Fibroblast of skin of scalp (primary cell): ENCODE results near the gene COL23A1.
"Not testable (repeated sequence)": the region's sequence is repeated elsewhere in the genome, so short reads cannot be mapped to it uniquely, and the experiment has no call there.

Source experiments
- DNase-seq: peaks from one replicate; pipeline ENCODE4 v3.0.0-alpha.2; 2013

Gene COL23A1

DNA sequence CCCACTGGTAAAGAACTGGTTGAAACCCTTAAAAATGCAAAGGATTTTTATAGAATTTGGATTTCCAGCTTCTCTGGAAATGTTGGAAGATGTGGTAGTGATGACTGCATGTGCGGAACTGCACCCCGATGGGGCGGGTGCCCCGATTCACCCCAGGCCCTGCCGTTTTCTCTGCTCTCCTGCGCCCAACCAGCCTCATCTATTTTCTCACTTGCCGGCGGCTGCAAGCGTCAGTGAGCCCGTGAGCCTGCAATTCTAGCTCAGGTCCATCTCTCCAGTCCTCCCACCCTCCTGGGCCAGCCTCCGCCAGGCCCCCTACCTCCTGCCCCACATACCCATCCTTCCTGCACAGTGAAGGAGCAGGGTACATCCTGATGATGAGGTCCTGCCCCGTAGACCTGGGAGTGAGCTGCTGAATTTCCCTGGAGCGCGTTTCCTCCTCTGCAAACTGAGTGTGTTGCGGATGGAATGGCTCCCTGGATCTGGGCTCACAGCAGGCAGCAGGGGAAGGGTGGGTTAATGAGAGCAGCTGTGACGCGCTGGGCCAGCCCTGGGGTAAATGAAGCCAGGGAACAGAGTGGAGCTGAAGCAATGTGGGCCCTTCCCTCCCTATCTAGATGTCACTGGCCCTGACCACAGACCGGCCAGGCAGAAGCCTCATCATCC is 311.7 kb downstream of the COL23A1 start:
- no peak for DNase-seq

DNA sequence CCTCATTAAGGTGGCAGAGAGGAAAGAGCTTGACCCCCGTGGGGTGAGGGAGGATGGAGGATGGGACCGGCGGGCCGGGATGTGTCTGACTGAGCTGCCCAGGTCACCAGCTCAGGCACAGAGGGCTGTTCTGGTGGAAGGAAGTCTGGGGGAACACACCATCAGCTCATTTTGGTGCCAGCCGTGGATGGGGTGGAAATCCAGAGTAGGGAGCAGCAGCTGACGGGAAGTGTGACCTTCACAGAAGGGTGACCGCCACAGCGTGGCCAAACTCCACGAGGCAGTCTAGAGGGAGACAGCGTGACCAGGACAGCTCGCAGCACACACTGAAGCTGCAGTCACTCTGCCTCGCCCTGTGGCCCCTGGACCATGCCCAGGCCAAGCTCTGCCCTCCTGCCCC is 312.3 kb downstream of the COL23A1 start:
- no peak for DNase-seq

DNA sequence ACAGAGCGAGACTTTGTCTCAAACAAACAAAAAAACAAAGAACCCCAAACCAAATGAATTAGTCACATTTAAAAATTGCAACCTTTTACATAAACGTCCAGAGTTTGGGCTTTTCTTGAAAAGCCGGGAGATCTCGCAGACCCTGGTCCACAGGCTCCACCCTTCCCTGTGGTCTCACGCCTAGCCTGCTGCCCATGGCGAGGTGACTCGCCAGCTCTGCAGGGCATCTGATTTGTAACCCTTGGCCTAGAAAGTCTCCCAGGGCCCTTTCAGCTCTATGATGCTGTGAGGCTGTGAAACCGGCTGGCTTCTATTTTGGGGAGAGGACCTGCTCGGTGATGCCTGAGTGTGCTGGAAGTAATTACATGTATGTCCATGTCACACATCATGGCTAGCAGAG is 312.8 kb downstream of the COL23A1 start:
- DNase-seq: no peak

DNA sequence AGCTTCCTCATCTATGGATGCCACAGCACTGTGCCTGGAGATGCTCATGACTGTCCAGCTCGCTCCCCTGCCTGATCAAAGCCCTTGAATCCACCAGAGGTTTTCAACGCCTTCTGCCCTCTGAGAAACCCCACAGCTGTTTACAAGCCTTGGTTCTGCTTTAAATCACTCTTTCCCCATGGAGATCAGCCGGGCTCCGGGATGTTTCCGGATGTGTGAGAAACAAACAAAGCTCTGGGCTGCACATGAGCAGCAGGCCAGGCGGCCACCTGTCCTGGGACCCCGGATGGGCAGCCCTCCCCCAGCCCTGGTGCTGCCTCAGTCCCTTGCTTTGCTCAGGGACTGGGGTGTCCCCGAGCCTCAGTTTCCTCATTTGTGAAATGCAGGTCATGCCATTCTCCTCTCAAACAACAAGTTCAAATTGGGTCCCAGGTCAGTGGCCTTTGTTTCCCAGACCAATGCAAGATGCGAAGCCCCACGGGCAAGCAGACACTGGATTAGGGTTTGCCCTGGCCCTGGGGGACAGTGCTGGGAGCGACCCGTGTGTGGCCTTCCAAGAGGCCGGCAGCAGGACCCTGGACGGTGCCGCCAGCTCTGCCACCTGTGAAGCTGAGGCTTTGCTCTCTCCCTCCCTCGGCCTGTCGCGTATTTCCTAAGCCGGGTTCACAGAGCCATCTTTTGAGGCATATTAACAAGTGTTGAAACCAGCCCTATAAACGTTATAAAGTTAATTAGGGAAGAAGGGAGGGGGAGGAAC is 315.2 kb downstream of the COL23A1 start:
- no peak for DNase-seq

DNA sequence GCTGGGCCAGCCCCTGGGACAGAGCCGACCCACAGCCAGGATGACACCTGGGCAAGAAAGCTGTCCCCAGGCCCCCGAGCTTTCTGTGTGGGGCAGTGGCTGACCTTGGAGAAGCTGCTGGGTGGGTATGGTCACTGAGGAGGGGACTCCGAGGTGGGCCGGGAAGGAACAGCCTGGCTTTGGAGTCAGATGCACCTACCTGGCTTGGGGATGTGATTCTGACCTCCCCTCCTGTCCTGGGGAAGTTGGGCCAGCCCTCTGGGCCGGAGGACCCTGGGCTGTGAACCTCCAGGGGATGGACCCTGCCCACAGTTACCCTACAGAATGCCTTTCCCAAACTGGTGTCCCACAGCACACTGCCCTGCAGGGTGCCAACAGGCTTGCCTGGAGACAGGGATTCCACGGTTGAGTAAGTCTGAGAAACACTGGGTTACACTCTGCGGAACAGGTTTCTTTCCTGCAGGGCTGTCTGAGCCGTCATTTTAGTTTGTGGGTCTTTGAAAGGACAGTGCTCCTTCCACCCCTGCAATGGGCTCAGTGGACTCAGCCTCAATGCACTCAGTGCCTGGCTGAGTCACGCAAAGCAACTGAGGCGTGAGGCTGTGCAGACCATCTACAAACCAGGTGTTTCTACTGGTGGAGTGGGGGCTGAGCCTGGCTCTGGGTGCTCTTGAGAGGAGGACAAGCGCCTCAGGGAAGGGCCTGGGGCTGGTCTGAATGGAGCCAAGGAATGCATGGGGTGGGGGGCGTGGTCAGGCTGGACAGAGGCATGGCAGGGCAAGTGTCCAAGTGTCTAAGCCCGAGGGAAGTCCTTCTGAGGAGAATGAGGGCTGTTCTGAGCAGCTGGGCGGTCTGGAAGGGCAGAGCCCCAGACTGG is 316.3 kb downstream of the COL23A1 start:
- DNase-seq: no peak

DNA sequence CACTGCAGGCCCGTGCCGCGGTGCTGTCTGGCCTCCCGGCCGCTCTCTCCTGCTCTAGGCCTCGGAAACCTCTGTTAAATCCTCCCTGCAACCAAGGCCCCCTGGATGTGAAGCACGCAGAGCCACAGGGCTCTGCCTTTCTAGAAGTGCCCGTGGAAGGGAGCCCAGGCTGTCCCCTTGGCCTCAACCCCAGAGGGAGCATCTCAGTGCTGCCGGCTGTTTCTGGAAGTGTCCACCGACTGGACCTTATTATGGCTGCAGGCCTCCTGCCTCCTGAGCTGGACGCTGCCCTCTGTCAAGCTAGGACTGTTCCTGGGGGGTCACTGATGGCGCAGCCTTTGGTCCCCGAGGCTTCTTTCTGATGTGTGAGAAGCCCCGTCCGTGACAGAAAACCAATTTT is 317.2 kb downstream of the COL23A1 start:
- no peak for DNase-seq

DNA sequence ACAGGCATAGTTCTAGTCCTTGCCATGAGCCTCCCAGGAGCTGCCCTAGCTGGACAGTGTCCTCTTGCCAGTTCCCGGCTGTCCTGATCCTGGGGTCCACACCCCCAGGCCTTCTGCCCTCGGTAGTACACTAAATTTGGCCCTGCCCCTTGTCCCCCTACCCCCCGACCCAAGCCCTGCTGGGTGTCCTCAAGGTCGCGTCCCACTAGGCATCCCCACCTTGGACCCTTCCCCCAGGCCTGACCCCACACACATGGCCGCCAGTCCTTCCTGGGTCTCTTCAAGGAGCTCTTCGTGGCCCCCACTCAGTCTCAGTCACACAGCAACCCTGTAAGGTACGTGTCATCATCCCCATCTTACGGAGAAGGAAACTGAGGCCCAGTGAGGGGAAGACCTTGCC is 317.6 kb downstream of the COL23A1 start:
- no peak for DNase-seq

DNA sequence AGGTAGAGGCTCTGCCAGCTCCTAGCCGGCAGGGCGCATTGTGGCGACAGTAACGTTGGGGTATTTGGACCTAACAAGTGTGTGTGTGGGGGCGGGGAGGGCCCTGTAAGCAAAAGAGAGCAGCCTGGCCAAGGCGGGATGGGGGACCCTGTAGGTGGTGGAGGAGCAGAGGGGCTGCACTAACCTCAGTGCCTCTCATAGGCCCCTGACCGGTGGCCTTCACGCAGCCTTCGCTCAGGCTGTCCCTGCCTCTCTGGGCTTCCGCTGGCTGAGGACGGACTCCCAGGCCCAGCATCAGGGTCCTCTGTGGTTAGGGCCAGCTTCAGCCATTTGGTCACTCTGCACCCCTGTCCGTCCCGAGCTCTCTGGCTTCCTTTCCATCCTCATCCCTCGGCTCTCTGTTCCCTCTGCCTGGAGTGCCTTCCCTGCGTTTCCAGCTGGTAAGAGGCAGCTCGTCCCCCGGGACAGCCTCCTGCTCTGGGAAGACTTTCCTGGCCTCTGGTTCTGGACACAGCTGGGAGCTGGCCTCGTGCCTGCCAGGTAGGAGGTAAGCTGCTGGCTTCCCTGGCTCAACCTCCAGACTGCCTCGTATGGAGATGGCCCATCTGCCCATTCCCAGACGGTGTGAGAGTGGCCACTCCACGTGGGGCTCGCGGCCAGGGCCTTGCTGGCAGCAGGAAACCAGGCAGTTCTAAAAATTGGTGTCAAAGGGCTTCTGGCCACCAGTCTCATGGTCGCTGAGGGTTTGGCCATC is 318.3 kb downstream of the COL23A1 start:
- no peak for DNase-seq

DNA sequence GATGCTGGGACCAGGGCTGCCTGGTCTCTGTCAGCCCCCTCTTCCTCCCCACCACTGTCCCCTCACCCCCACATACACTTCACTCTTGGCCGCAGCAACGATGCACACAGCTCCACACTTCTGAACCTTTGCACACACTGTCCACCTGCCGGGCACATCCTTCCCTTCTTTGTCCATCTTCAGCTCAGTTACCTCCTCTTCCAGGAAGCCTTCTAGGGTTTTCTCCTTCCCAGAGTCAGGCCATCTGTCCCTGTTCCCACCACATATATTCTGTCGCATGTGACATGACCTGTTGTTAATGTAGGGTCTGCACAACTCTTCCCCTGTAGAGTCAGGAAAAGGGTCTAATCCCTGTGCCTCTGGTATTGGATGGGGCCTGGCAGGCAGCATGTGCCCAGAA is 319.0 kb downstream of the COL23A1 start:
- DNase-seq: no peak

DNA sequence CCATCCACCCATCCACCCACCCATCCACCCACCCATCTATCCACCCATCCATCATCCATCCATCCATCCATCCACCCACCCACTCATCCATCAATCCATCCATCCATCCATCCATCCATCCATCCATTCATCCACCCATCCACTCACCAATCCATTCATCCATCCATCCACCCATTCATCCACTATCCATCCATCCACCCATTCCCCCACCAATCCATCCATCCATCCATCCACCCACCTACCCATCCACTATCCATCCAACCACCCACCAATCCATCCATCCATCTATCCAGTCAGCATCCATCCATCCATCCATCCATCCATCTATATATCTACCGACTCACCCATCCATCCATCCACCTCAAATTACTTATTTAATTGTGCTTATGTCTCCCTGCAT is 320.7 kb downstream of the COL23A1 start:
- DNase-seq: no peak

DNA sequence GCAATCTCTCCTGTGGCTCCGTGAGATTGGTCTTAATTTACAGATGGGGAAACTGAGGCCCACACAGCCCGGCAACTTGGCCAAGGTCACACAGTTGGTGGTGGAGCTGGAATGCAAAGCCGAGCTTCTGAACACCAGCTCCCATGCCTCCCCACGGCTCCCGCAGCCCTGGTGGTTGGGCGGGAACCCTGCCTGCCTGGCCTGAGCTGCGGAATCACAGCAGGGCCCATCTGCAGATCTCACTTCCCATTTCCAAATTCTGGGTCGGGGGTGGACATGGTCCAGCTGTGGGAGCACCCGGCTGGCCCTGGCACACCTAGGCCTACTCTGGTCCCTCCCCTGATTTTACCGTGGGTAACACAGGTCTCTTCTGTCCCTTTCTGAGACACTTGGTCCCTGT is 322.3 kb downstream of the COL23A1 start:
- DNase-seq: no peak

DNA sequence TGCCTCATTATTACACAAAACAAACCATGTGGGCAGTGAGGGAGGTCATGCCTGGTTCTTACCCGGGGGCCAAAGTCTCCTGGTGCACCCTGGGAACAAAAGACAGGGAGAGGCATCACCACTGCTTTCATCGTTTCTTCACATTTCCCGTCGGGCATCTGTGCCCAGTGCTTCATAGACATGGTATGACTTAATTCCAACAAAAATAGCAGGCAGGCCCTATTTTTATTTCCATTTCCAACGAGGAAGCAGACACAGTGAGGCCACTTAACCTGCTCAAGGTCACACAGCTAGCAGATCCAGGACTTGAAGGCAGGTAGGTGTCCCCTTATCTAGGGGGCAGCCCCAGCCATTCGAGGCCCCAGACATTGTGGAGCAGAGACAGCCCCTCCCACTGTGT is 322.9 kb downstream of the COL23A1 start:
- DNase-seq: no peak

DNA sequence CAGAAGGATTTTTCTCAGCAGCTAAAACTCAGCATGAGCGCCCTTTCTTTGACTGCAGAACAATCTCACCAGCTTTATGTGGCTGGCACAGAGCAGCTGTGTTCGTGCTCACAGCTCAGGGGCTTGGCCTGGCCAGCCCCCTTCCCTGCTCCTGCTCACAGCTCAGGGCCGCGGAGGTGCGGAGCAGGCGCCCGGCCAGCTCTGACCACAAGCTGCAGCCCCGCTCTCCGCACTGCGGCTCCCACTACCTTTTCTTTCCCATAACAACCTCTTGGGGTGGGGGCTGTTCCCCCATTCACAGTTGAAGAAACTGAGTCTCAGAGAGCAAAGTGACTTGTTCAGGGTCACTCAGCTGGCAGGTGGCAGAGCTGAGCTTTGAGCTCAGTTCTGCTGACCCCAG is 323.6 kb downstream of the COL23A1 start:
- DNase-seq: no peak

DNA sequence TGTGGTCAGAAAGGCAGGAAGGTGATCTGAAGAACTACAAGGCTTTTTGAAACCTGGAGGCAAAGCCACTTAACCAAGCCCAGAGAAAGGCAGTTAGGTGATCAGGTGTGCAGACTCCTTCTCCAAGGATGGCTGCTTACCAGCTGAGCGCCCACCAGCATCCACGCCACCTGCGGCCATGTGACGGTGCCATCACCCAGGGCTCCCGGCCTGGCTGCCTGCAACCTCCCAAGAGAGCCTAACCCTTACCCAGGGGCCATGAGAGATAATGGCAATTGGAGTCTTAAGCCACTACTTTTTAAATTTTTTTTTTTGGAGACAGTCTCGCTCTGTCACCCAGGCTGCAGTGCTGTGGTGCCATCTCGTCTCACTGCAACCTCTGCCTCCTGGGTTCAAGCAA is 324.4 kb downstream of the COL23A1 start:
- no peak for DNase-seq

DNA sequence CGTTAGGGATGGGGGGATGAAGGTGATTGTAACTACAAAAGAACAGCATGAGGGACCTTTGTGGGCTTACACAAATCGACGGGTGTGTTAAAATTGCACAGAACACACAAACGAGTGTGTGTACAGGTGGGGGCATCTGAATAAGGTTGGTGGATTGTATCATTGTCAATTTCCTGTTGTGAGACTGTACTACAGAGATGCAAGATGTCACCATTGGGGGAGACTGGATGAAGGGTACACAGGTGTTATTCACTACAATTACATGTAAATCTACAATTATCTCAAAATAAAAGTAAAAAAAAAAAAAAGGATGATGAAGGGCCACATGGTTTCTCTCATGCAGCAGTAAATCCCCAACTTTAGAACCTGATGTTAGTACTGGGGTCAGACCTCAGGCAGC is 326.1 kb downstream of the COL23A1 start:
- no peak for DNase-seq

DNA sequence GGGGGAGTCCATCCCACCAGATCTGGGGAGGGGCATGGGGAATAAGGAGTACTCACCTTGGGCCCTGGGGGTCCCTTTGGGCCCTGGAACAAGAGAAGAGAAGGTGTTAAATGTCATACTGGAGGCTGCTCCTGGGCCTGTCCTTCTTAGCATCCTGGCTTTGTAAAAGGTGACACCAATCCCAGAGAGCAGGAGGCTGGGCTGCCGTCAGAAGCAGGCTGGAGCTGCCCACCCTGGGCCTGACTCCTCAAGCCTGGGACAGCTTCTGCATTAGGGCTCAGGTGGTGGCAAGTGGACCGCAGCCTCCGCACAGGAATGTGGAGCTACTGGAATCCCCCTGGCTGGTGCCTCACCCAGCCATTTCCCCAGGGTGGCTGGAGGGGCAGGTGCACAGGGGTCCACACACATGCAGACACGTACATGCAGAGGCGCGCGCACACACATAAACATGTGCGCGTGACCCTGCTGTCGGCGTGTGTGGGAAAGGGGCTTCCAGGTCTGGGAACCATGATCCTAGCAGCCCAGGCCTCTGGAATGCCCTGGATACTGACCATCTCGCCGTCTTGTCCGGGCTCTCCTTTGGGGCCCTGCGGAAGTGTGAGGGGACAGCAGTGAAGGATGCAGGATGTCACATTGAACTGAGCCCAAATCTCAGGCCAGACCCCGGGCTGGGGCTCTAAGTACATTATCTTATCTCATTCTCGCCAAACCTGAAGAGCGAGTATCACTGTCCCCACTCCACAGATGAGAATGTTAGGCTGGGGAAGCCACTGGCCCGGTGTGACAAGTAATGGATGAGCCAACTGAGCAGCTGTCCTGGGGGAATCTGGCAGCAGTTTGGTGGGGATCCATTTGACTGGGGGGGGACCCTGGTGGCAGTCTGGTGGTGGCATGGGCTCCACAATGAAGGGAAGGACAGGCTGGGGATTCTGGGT is 328.3 kb downstream of the COL23A1 start:
- DNase-seq: no peak

DNA sequence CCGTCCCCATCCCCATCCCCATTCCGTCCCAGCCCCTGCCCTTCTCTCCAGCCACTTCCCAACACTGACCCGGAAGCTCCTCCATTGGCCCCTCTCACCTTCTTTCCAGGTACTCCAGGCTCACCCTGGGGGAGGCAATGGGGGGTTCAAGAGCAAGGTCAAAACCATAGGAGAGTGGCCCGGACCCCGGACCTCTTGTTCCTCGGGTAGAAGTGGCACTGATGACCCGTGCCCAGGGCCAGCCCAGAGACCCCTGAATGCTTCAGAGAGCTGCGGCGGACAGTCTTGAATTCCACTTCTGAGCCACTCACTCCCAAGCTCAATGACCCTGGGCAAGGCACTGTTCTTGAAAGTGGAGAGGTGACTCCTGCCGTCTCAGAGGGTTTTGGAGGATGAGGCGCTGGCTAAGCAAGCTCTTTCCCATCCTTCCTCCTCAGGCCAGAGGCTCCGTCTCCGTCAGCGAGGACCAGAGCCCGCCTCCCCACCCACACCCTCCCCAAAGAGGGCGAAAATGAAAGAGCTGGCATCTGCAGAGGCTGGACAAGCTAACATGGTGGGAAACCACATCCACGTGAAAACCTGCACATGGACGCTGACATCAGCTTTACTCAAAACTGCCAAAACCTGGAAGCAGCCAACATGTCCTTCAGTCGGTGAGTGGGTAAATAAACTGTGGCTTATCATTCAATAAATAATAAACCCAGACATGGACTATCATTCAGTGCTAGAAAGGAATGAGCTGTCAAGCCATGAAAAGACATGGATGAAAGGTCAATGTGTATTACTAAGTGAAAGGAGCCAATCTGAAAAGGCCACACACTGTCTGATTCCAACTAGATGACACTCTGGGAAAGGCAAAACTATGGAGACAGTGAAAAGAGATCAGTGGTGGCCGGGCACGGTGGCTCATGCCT is 330.3 kb downstream of the COL23A1 start:
- DNase-seq: no peak

DNA sequence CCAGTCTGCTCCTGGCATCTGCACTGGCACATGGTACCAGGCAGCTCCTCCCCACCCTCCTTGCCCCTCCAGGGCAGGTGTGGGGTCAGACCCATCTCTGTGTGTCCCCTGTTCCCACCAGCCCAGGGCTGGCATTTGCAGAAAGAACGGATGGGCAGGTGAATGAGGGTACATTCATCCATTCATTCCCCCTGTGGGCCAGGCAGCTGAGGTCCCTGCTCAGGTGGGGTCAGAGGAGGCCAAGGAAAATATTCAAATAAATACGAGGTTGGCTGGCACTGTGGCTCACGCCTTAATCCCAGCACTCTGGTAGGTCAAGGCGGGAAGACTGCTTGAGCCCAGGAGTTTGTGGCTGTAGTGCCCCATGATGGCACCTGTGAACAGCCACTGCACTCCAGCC is 332.5 kb downstream of the COL23A1 start:
- DNase-seq: no peak

DNA sequence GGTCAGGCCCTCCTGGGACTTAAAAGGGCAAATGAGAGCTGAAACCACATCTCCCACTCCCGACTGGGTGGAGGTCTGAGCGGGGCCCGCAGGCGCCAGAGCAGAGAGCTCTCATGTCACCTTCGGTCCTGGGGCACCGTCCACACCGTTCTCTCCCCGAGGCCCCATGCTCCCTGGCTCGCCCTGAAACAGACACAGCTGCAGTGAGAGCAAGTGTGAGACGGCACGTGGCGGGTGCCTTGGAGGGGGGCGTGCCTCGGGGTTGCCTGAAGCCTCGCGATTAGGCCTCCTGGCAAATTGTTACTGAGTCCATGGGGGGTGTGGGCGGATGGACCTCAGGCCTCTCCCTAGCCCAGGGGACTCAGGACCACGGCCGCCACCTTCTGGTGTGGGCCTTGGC is 333.4 kb downstream of the COL23A1 start:
- DNase-seq: no peak

DNA sequence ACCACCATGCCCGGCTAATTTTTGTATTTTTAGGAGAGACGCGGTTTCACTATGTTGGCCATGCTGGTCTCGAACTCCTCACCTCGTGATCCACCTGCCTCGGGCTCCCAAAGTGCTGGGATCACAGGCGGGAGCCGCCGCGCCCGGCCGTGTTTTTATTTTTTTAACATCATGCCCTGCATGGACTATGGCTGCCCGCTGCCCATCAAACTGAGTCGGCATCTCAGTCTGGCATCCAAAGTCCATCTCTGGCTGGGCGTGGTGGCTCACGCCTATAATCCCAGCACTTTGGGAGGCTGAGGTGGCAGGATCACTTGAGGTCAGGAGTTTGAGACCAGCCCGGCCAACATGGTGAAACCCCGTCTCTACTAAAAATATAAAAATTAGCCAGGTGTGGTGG is 336.6 kb downstream of the COL23A1 start:
- DNase-seq: not testable (repeated sequence)

DNA sequence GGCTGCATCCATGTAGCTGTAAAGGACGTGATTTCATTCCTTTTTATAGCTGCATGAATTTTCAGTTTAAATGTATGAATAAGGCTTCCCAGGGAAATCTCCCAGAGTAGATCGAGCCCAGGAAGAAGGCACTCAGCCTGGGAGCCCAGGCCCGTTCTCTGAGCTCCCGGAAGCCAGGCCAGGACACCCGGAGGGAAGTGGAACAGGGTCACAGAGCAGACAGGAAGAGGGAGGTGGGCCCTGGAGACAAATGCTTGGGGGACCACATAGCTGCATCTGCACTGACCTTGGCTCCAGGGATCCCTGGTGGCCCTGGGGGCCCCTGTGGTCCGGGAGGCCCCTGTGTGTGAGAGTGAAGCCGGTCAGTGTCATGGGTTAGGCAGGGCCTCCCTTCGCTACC is 337.9 kb downstream of the COL23A1 start:
- no peak for DNase-seq
